NCI-H2171 (cell line): ENCODE data around the gene ARHGAP11A.
"Not testable (repeated sequence)": the region's sequence is repeated elsewhere in the genome, so short reads cannot be mapped to it uniquely, and the experiment has no call there.

Experiments
- DNase-seq: peaks from one replicate; lab custom pipeline; 2025; lab: John Stamatoyannopoulos, UW

ARHGAP11A gene, protein sequence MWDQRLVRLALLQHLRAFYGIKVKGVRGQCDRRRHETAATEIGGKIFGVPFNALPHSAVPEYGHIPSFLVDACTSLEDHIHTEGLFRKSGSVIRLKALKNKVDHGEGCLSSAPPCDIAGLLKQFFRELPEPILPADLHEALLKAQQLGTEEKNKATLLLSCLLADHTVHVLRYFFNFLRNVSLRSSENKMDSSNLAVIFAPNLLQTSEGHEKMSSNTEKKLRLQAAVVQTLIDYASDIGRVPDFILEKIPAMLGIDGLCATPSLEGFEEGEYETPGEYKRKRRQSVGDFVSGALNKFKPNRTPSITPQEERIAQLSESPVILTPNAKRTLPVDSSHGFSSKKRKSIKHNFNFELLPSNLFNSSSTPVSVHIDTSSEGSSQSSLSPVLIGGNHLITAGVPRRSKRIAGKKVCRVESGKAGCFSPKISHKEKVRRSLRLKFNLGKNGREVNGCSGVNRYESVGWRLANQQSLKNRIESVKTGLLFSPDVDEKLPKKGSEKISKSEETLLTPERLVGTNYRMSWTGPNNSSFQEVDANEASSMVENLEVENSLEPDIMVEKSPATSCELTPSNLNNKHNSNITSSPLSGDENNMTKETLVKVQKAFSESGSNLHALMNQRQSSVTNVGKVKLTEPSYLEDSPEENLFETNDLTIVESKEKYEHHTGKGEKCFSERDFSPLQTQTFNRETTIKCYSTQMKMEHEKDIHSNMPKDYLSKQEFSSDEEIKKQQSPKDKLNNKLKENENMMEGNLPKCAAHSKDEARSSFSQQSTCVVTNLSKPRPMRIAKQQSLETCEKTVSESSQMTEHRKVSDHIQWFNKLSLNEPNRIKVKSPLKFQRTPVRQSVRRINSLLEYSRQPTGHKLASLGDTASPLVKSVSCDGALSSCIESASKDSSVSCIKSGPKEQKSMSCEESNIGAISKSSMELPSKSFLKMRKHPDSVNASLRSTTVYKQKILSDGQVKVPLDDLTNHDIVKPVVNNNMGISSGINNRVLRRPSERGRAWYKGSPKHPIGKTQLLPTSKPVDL

DNA sequence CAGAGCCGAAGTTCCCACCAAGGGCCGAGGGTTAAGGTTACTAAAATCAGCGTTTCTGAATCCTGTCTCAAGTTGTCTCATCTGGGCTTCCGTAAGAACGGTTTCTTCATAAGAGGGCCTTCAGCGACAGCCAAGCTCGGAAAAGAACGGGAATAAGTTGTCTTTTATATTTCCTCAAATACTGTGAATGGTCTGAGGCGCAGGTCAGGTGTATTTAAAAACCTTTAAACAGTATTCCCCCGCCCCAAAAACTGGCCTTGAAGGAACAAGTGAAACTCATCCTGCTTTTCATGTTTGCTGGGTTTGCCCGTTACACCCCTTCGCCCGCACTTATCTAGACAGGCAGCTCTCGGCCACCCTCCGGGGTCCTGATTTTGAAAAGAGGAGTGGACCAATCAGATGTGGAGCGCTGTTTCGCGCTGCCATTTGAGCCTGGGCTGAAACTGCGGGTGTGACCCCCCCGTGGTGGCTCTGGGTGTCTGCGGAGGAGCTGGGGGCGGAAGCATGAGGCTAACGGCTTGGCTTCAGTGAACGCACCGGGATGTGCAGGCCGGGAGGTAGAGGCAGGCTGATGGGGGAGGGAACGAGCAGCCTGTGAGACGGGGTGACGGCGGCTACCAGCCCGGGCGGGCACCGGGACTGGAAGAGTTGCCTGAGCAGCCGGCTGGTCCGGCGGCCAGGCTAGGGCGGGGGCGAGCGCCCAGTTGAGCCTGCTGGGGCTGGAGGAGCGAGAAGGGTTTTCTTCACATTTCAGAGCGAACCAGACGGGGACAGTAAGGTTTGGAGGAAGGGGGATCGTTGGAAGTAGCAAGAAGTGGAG lies at the start of gene ARHGAP11A:
Gene ARHGAP11A, plus strand, starts transcription at position 454 of the 820 bp plus-strand sequence. CDS start 708 bp downstream, outside the sequence.
- not testable (repeated sequence) for DNase-seq

GRCh38 chr15:32568988-32569387 lies 46.3 kb upstream of the ARHGAP11A start:
- not testable (repeated sequence) for DNase-seq

DNA sequence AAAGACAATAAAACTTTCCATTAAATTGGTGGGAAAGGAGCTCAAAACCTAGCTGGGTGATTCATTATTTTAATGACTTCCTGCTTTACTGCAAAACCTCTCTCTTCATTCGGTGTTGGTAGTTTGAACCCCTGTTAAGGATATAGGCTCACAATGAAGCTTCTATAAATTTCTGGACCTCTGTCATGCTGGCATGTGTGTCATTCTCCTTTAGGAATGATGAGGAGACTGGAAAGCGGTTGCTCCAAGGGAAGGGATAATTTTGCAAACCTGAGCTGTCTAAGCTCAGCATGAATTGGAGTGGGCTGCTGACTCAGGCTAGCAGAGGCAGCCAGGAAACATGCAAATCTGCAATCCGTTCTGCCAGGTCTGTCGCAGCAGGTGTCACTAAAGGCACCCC lies 36.8 kb upstream of the ARHGAP11A start:
- not testable (repeated sequence) for DNase-seq

DNA sequence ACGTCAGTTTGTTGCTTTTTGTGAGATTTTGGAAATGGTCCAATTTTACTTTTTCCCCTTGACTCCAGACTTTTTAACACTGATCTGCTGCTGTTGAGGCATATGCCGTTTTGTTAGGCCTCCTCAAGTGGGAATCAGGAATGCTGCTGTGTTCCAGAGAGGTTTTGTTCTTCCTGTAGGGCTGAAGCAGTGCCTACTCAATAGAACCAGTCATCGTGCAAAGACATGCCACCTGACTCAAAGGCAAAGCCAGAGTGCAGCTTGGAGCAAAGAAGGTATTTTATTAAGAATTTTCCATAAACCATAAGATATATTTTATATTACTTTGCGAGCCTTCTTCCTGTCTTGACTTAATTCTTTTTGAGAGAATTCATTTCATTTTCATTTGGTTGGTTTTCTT lies 29.5 kb upstream of the ARHGAP11A start:
- not testable (repeated sequence) for DNase-seq

DNA sequence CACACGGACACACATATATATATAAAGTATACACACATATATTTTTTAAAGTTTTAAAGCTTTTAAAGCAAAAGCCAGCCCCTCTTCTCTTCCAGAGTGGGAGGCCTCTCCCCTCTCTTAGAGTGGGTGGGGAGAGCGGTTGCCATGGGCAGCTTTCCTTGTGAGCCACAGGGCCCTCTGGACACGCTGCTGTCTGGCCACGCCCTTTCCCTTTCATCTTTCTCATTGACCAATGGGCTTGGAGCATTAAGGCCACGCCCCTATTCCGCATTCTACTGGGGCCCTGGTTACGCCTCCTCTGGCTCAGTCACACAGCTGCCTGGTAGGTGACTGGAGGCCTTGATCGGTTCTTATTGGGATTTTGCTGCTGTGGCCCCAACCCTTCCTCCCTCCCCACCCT lies 22.2 kb upstream of the ARHGAP11A start, which contains the start of gene GOLGA8N:
Gene GOLGA8N, plus strand, starts transcription at position 306 of the 400 bp plus-strand sequence.
- DNase-seq: not testable (repeated sequence)

DNA sequence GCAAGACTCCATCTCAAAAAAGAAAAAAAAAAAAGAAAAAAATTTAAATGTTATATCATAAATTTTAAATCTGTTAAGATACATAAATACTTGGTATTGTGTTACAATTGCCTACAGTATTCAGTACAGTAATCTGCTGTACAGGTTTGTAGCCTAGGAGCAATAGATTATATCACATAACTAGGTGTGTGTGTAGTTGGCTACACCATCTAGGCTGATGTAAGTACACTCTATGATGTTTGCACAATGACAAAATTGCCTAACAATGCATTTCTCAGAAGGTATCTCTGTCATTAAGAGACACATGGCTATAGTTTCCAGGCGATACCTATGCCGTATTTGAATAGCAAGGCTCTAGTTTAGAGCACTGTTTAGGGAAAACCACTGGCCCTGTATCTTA lies 5.8 kb upstream of the ARHGAP11A start:
- DNase-seq: not testable (repeated sequence)

GRCh38 chr15:32610719-32611118 lies 4.6 kb upstream of the ARHGAP11A start:
- not testable (repeated sequence) for DNase-seq

GRCh38 chr15:32614712-32615050 lies 623 bp upstream of the ARHGAP11A start:
- not testable (repeated sequence) for DNase-seq

GRCh38 chr15:32615871-32616426 lies 645 bp downstream of the ARHGAP11A start:
- not testable (repeated sequence) for DNase-seq

GRCh38 chr15:32636410-32636809 lies 21.1 kb downstream of the ARHGAP11A start:
- no peak for DNase-seq

GRCh38 chr15:32636908-32637567 lies 21.7 kb downstream of the ARHGAP11A start:
- no peak for DNase-seq

DNA sequence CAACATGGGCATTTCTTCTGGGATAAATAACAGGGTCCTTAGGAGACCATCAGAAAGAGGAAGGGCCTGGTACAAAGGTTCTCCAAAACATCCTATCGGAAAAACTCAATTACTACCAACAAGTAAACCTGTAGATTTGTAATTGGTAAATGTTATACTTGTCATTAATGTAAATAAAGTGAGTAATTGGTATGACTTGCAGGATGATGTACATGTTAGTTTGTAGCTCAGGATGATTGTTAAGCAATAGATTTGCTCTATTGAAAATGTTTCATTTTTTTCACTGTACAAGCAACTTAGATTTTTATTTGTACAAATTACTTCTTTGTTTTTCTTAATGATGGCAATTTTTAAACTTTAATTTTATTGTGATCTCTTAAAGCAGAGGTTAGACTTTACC lies 22.4 kb downstream of the ARHGAP11A start:
- no peak for DNase-seq

DNA sequence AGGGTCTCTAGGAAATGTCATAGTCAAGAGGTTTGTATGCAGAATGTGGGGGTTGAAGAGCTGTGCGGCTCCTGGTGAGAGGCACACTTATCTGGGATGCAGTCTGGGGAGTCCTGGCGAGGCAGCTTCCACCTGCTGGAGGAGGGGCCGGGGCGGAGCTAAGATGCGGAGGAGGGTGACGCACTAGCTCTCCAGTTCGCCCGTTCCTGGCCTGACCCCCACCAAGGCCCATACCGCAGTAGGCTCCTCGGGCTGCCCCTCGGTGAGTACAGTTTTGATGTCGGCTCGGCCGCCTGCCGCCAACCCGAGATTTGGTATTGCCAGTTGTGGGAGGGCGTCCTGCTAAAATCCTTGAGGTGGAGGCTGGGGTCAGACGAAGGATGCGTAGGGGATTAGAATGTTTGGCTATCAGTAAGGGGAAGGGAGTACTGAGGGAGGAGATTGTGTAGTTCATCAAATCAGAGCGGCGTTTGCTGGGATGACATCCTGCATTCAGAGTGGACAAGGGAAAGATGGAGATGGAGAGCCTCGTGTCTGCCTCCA lies 26.3 kb downstream of the ARHGAP11A start, which contains the start of gene SCG5:
Gene SCG5, plus strand, starts transcription at position 194 of the 543 bp plus-strand sequence. CDS start 1,883 bp downstream, outside the sequence.
- peak; percentile 79 for DNase-seq

- DNase-seq: no peak
Measured at GRCh38 chr15:32642667-32643435, 27.5 kb downstream of the ARHGAP11A start.

- DNase-seq: no peak
Measured at GRCh38 chr15:32643907-32644445, 28.7 kb downstream of the ARHGAP11A start.

DNA sequence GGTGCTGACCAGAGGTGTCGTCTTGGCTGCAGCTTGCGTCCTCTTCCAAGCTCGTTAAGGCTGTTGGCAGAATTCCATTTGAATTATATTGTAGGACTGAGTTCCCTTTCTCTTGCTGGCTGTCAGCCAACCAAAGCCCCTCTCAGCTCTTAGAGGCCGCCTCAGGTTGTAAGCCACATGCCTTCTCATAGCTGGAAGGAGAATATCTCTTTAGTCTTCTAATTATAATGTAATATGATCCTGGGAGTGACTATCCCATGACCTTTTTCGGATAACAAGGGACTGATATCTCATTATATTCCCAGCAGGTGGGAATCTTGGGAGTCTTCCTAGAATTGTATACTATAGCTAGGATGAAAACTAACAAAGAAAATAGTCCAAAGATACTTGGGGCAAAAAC lies 31.0 kb downstream of the ARHGAP11A start:
- peak; percentile 92 for DNase-seq

DNA sequence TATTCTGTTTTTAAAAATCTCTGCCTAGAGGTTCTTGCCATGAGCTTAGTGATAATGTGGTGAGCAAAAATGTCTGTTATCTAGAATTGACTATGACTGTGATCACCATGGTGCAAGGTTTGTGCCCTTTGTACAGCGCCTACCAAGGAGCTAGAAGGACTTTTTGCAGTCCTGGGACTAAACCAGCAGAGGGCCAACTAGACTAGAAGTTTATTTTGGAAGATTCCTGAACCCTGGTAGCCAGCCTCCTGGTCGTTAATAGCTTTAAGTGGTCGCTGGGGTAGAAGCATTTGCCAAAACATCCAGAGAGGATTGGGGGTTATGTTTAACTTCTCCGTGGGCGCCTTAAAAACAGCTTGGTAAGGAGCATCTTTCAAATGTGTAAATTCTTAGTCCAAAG lies 34.0 kb downstream of the ARHGAP11A start:
- DNase-seq: no peak

DNA sequence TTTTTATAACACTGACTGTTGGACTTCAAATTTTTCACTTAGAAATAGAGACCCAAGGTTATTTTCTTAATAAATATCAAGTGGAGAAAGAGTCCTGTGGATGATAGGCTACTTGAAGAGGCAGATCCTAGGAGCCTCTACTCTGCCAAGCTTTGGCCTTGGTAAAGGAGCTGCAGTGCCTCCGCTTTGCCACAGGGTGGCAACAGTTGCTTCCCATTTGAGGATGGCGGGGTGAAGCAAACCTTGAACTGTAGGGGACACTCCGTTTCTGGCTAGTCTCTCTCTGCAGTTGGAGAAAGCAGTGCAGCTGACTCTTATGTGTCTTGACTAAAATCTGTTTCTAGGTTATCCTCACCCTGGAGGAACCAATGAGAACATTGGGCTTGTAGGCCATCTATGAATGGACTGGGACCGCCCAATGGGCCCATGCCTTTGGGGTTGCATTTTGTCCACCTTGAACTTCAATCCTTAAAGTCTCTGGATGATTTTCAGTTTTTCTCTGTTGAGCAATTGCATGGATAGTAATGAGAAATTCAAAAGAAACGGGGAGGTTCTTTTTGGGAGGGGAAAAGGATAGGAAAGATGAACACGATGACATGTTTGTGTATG lies 36.0 kb downstream of the ARHGAP11A start:
- DNase-seq: no peak

DNA sequence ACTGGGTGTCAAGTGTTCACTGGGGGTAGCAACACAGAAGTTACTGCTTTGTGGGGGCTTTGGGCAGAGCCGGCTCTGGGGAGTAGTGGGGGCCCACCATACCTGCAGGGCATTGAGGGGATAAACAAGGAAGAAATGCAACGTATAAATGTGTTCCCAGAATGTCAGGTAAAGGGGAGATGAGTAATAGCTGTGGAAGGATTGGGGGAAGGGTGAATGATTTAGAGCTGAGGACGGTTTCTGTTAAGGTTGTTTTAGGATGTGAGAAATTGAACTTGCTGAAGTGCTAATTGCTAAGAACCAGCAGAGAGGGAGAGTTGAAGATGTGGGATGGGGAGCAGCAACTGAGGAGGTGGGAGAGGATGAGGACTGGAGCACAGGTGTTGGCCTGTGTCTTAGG lies 36.9 kb downstream of the ARHGAP11A start:
- no peak for DNase-seq
